HL-60 (cell line): Measurements from ENCODE around the gene DNAJC6.

Experiments
- GABPA ChIP-seq: IDR thresholded peaks from 2 replicates; pipeline ENCODE4 v1.6.1; 2012; ENCODE audit warnings: low read depth
- POLR2AphosphoS5 ChIP-seq: IDR thresholded peaks from 2 replicates; pipeline ENCODE4 v1.6.1; 2012; ENCODE audit warnings: low read depth
- SPI1 ChIP-seq: IDR thresholded peaks from 2 replicates; pipeline ENCODE4 v1.6.1; 2012; ENCODE audit warnings: low read depth, mild to moderate bottlenecking, borderline replicate concordance
- TF ChIP-seq, protein P1 (sequence below): IDR thresholded peaks from one replicate; pipeline ENCODE4 v1.5.1; 2011; ENCODE audit warnings: low read length, control low read depth, inconsistent platforms; ENCODE audit not compliant: insufficient read depth
- TF ChIP-seq, protein P2 (sequence below): IDR thresholded peaks from 2 replicates; pipeline ENCODE4 v1.6.1; 2012; ENCODE audit warnings: low read depth; ENCODE audit not compliant: insufficient replicate concordance

DNA sequence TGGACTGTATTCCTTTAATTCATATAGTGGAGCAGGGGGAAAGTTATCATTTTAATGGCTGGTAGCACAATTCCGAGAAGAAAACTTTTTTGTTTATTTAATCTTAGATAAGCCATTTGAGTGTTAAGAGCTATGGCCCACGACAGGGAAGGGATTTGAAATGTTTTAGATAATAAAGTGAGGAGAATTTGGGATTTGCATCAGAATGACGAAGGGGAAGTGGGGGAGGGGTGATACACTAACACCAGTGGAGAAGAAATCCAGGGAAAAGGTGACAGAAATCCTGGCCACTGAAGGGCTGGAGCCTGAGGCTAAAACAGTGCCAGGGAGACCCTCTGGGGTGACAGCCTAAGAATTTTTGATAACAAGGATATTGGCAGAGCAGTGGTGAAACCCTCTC is 132.1 kb downstream of the DNAJC6 start:
- TF ChIP-seq, protein P1, sequence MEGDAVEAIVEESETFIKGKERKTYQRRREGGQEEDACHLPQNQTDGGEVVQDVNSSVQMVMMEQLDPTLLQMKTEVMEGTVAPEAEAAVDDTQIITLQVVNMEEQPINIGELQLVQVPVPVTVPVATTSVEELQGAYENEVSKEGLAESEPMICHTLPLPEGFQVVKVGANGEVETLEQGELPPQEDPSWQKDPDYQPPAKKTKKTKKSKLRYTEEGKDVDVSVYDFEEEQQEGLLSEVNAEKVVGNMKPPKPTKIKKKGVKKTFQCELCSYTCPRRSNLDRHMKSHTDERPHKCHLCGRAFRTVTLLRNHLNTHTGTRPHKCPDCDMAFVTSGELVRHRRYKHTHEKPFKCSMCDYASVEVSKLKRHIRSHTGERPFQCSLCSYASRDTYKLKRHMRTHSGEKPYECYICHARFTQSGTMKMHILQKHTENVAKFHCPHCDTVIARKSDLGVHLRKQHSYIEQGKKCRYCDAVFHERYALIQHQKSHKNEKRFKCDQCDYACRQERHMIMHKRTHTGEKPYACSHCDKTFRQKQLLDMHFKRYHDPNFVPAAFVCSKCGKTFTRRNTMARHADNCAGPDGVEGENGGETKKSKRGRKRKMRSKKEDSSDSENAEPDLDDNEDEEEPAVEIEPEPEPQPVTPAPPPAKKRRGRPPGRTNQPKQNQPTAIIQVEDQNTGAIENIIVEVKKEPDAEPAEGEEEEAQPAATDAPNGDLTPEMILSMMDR, result no peak
- TF ChIP-seq POLR2AphosphoS5 (no peak), SPI1 (no peak), GABPA (no peak)
- TF ChIP-seq, protein P2, sequence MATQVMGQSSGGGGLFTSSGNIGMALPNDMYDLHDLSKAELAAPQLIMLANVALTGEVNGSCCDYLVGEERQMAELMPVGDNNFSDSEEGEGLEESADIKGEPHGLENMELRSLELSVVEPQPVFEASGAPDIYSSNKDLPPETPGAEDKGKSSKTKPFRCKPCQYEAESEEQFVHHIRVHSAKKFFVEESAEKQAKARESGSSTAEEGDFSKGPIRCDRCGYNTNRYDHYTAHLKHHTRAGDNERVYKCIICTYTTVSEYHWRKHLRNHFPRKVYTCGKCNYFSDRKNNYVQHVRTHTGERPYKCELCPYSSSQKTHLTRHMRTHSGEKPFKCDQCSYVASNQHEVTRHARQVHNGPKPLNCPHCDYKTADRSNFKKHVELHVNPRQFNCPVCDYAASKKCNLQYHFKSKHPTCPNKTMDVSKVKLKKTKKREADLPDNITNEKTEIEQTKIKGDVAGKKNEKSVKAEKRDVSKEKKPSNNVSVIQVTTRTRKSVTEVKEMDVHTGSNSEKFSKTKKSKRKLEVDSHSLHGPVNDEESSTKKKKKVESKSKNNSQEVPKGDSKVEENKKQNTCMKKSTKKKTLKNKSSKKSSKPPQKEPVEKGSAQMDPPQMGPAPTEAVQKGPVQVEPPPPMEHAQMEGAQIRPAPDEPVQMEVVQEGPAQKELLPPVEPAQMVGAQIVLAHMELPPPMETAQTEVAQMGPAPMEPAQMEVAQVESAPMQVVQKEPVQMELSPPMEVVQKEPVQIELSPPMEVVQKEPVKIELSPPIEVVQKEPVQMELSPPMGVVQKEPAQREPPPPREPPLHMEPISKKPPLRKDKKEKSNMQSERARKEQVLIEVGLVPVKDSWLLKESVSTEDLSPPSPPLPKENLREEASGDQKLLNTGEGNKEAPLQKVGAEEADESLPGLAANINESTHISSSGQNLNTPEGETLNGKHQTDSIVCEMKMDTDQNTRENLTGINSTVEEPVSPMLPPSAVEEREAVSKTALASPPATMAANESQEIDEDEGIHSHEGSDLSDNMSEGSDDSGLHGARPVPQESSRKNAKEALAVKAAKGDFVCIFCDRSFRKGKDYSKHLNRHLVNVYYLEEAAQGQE, result no peak
